Breast epithelium (tissue), 3 donors: Measurements from ENCODE around the gene PTGIR.

Experiments
- CTCF ChIP-seq, 3 donors: fragments of 450-650 bp; IDR thresholded peaks; one replicate each; pipeline ENCODE4 v1.5.1; 2016 to 2017; ENCODE audit warnings: antibody characterized with exemption in 3 of 3, mild to moderate bottlenecking in 3 of 3, moderate library complexity in 3 of 3
- POLR2AphosphoS5 ChIP-seq, 3 donors: sonication (generic); formaldehyde crosslinking; IDR thresholded peaks; one replicate each; pipeline ENCODE4 v1.6.1; 2017; ENCODE audit warnings: antibody characterized with exemption in 3 of 3

- TF ChIP-seq POLR2AphosphoS5 (IDR thresholded peaks at IDR 0.05): peak in 2 of 3 donors; percentile 39 to 54
- TF ChIP-seq CTCF (IDR thresholded peaks at IDR 0.05): peak; percentile 60 to 87 (median 87)
These were observed 37.1 kb upstream of the PTGIR start for GRCh38 chr19:46661735-46662592.
